Body of pancreas (tissue), 4 donors: Measurements from ENCODE around the gene PCNT. TPM values are rescaled to one million over a fixed set of nuclear protein-coding genes. Genes with fewer than 3 reads are reported as not detected.
A peak's percentile ranks its signal among the peaks of the same experiment; 100 is the strongest.

ENCODE experiments used
- ATAC-seq: fragments of 150-250 bp; one replicate; pipeline ENCODE4 v1.9.1; 2016
- DNase-seq, 4 donors: peaks; one replicate each; pipeline ENCODE4 v3.0.0-alpha.2; 2019
- H3K27ac ChIP-seq, 4 donors: fragments of 200-600 bp; sonication (generic); 1 replicate in 3 of 4; 2 replicates in 1 of 4; pipeline versions ENCODE4 v1.5.1 to v1.6.1; 2016 to 2019; ENCODE audit warnings: mild to moderate bottlenecking in 1 of 4, mixed read lengths in 1 of 4, moderate library complexity in 1 of 4
- H3K27me3 ChIP-seq, 2 donors: fragments of 200-600 bp; sonication (generic); one replicate each; pipeline ENCODE4 v1.6.0; 2016; ENCODE audit warnings: mild to moderate bottlenecking in 1 of 2
- H3K36me3 ChIP-seq, 2 donors: fragments of 200-600 bp; sonication (generic); replicated peaks in 1 of 2; 2 replicates each; pipeline ENCODE4 v1.5.1; 2016; ENCODE audit warnings: low read depth in 2 of 2; ENCODE audit not compliant: insufficient read depth in 1 of 2
- H3K4me1 ChIP-seq: fragments of 200-600 bp; sonication (generic); one replicate; pipeline ENCODE4 v1.6.0; 2016
- H3K4me3 ChIP-seq, 2 donors: fragments of 200-600 bp; sonication (generic); 1 replicate in 1 of 2; 2 replicates in 1 of 2; pipeline ENCODE4 v1.5.1; 2016 to 2019
- H3K9me3 ChIP-seq, 3 donors: fragments of 200-600 bp; sonication (generic); 1 replicate in 2 of 3; 2 replicates in 1 of 3; pipeline ENCODE4 v1.5.1; 2016
- POLR2A ChIP-seq, 3 donors: fragments of 450-650 bp; IDR thresholded peaks; one replicate each; pipeline ENCODE4 v1.6.1; 2016; ENCODE audit warnings: antibody characterized with exemption in 3 of 3, mild to moderate bottlenecking in 2 of 3
- WGBS, 2 donors: methylation state at CpG; one replicate each; pipeline ENCODE4 v1.1.5; 2017; 5-methylcytosine and 5-hydroxymethylcytosine counted together
- intact Hi-C: fragments of 100-400 bp; cut with DNase I; formaldehyde crosslinking; loops from one replicate; pipeline ENCODE4 v1.15.1; 2023
- total RNA-seq, 2 donors: library from RNA; depleted of rRNA; stranded (reverse); fragments of >200 nt; gene quantifications; one replicate each; pipeline ENCODE4 v1.1.0, GENCODE V29; 2016
- TF ChIP-seq, protein P1 (sequence below), 7 experiments: fragments of 450-650 bp in 4 of 7; fragments of 200-600 bp in 3 of 7; sonication (generic) in 3 of 7; IDR thresholded peaks; one replicate each; pipeline ENCODE4 v1.5.1; 2016 to 2019; ENCODE audit warnings: antibody characterized with exemption in 7 of 7

Gene PCNT
- total RNA-seq, 2 donors from 2014 or later = 11.9 to 28.0 TPM

DNA sequence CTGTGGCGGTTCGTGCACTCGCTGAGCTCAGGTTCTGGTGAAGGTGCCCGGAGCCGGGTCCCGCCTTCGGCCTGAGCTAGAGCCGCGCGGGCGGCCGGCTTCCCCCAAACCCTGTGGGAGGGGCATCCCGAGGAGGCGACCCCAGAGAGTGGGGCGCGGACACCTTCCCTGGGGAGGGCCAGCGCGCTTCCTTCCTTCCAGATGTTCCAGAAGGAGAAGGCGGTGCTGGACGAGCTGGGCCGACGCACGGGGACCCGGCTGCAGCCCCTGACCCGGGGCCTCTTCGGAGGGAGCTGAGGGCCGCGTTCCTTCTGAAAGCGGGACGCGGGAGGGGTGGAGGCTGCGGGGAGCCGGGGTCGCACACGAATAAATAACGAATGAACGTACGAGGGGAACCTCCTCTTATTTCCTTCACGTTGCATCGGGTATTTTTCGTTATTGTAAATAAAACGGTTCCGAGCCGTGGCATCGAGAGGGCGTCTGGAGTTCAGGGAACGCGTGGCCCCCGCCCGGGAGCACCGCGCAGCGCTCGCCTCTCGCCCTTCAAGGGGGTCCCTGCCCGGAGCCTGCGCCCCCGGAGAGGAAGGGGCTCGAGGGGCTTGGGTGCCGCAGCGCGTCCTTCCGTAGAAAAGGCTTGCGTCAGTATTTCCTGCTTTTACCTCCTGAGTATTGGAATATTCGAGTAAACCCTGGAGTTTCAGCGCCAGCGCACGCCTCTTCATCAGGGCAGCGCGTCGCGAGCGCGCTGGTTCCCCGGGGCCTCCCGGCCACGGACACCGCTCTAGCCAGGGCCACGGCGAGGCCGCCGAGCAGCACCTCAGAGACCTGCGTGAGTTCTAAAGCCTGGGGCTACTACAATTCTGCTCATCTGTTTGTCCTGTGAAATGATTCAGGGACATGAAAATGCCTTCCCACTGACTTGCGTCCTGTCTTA lies 26.4 kb upstream of the PCNT start:
- Histone ChIP-seq H3K27ac (peak overlapping the region in 2 of 4 donors; percentile 32 to 54), H3K27me3 (no peaks in the 10 kb centered on the region), H3K4me1 (peaks cover 16% of the 10 kb centered on the region), H3K4me3 (peak overlapping the region in 1 of 2 donors; percentile 29), H3K9me3 (no peaks in the 10 kb centered on the region), H3K36me3 (no peaks in the 10 kb centered on the region)
- intact Hi-C loops = no loop called here
- ATAC-seq = peak; percentile 29
- DNase-seq = peak in 1 of 4 donors; percentile 17
- 3 to 5% methylated on average over 46 to 75 of the region's 84 CpGs for WGBS, 2 donors
- TF ChIP-seq POLR2A (IDR thresholded peaks at IDR 0.05) = no peak
- TF ChIP-seq, protein P1, sequence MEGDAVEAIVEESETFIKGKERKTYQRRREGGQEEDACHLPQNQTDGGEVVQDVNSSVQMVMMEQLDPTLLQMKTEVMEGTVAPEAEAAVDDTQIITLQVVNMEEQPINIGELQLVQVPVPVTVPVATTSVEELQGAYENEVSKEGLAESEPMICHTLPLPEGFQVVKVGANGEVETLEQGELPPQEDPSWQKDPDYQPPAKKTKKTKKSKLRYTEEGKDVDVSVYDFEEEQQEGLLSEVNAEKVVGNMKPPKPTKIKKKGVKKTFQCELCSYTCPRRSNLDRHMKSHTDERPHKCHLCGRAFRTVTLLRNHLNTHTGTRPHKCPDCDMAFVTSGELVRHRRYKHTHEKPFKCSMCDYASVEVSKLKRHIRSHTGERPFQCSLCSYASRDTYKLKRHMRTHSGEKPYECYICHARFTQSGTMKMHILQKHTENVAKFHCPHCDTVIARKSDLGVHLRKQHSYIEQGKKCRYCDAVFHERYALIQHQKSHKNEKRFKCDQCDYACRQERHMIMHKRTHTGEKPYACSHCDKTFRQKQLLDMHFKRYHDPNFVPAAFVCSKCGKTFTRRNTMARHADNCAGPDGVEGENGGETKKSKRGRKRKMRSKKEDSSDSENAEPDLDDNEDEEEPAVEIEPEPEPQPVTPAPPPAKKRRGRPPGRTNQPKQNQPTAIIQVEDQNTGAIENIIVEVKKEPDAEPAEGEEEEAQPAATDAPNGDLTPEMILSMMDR (IDR thresholded peaks at IDR 0.05) = no peak

DNA sequence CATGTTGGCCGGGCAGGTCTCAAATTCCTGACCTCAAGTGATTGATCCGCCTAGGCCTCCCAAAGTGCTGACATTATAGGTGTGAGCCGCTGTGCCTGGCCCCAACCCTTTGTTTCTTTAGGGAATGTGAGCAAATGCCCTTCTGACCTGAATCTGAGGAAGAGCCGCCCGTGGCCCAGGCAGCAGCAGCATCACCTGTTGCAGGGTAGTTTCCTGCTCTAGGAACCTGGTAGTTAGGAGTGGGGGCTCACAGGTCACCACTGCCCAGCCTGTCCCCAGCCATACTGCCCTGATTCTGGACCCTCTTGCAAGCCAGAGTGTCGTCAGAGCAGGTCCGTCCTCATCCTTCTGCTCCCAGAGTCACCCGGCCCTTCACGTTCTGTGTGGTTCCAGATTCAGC lies 24.8 kb upstream of the PCNT start:
- H3K4me1 ChIP-seq = peaks cover 16% of the 10 kb centered on the region
- H3K4me3 ChIP-seq = no peak overlapping the region
- intact Hi-C loops = no loop called here
- H3K27ac ChIP-seq = no peak overlapping the region
- ATAC-seq (no peak), DNase-seq (no peak)
- H3K9me3 ChIP-seq = no peaks in the 10 kb centered on the region
- no peaks in the 10 kb centered on the region for H3K27me3 ChIP-seq
- H3K36me3 ChIP-seq = no peaks in the 10 kb centered on the region
- 81 to 91% methylated on average over 6 to 9 of the region's 9 CpGs for WGBS, 2 donors
- no peak for TF ChIP-seq POLR2A (IDR thresholded peaks at IDR 0.05)
- TF ChIP-seq, protein P1 (IDR thresholded peaks at IDR 0.05) = no peak

DNA sequence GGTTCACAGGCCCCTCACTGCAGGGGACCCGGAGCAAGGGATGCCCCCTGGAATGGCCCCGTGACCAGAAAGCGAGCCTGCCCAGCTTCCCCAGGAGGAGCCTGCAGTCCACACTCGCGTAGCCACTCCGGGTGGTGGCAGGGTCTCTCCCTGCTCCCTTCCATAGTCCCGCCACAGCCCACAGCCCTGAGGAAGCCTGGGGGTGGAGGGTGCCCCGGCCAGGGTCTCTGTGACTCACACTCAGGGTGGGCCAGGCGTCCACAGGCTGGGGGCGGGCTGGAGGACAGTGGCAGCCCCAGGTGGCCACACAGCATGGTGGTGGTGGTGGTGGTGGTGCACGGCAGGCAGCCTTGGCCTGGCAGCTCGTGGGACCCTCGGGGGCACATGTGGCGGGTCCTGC lies 22.2 kb upstream of the PCNT start:
- TF ChIP-seq, protein P1 (IDR thresholded peaks at IDR 0.05) = no peak
- no peak for TF ChIP-seq POLR2A (IDR thresholded peaks at IDR 0.05)
- Histone ChIP-seq H3K4me1 (peaks cover 11% of the 10 kb centered on the region), H3K27ac (no peak overlapping the region), H3K36me3 (no peaks in the 10 kb centered on the region), H3K27me3 (no peaks in the 10 kb centered on the region), H3K4me3 (no peak overlapping the region), H3K9me3 (no peaks in the 10 kb centered on the region)
- WGBS, 2 donors = 91 to 94% methylated on average over 6 to 8 of the region's 14 CpGs
- no peak for DNase-seq
- intact Hi-C loops = no loop called here
- ATAC-seq = no peak

DNA sequence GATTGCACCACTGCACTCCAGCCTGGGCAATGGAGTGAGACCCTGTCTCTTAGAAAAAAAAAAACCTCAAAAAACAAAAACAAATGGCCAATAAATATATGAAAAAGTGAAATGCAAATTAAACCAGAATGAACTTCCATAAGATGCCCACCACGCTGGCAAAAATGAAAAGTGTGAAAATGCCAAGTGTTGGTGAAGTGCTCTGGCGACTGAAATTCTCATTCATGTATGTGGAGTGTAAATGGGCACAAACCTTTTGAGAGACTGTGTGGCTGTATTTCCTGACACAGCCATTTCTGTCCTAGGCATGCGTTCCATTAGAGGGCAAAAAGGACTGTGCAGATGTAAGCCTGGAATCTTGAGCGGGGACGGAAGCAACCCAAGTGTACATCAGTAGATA lies 19.5 kb upstream of the PCNT start:
- WGBS, 2 donors = 93 to 96% methylated on average over 5 of the region's 5 CpGs
- intact Hi-C loops = no loop called here
- TF ChIP-seq POLR2A (IDR thresholded peaks at IDR 0.05) = no peak
- TF ChIP-seq, protein P1 (IDR thresholded peaks at IDR 0.05) = no peak

More for the DNA sequence above, 19.5 kb upstream of the PCNT start:
- Histone ChIP-seq H3K4me3 (no peak overlapping the region), H3K9me3 (no peaks in the 10 kb centered on the region), H3K4me1 (no peaks in the 10 kb centered on the region), H3K27ac (no peak overlapping the region), H3K36me3 (no peaks in the 10 kb centered on the region), H3K27me3 (no peaks in the 10 kb centered on the region)
- DNase-seq = no peak
- ATAC-seq = no peak
